ENCODE data around the gene TEX52. TPM values are rescaled to one million over a fixed set of nuclear protein-coding genes. Genes with fewer than 3 reads are reported as not detected.

TEX52 gene
- polyA plus RNA-seq, 1 donor from 2014 or later, result not detected

GRCh38 chr12:2902272-2902880 is 45.5 kb upstream of the TEX52 start:
- Histone ChIP-seq H3K36me3 (ENCODE audit: insufficient read depth, low read length) (no peaks in the 10 kb centered on the region), H3K4me3 (ENCODE audit: low read length) (no peak overlapping the region), H3K27me3 (ENCODE audit: insufficient read depth, low read depth, low read length) (no peaks in the 10 kb centered on the region), H3K9me3 (ENCODE audit: low read length) (no peaks in the 10 kb centered on the region), H3K9ac (ENCODE audit: low read length) (no peak overlapping the region), H3K4me2 (ENCODE audit: low read length) (no peak overlapping the region), H3K9me2 (ENCODE audit: insufficient read depth, low read length) (no peaks in the 10 kb centered on the region), H3K79me2 (replicated peaks; ENCODE audit: insufficient read depth, low read length) (no peaks in the 10 kb centered on the region), H3F3A (ENCODE audit: insufficient read depth, low read length, poor library complexity, severe bottlenecking) (no peaks in the 10 kb centered on the region), H3K27ac (ENCODE audit: low read length) (no peak overlapping the region), H2AFZ (ENCODE audit: low read depth, low read length) (no peak overlapping the region), H4K20me1 (ENCODE audit: insufficient read depth) (no peaks in the 10 kb centered on the region)
- TF ChIP-seq POLR2AphosphoS5 (IDR thresholded peaks at IDR 0.05), result no peak
- no peak for TF ChIP-seq EZH2 (IDR thresholded peaks at IDR 0.05; ENCODE audit: borderline replicate concordance, insufficient read depth, low read length, poor library complexity, severe bottlenecking)
- TF ChIP-seq EP300 (conservative IDR thresholded peaks at IDR 0.05; ENCODE audit: poor library complexity, severe bottlenecking), result no peak
- TF ChIP-seq CTCF (IDR thresholded peaks at IDR 0.05; ENCODE audit: poor library complexity, severe bottlenecking), result no peak
- TF ChIP-seq RAD21 (conservative IDR thresholded peaks at IDR 0.05), result no peak
- TF ChIP-seq SMC3 (conservative IDR thresholded peaks at IDR 0.05; ENCODE audit: poor library complexity), result no peak
- TF ChIP-seq REST (IDR thresholded peaks at IDR 0.05; ENCODE audit: borderline replicate concordance), result no peak
- no peak for TF ChIP-seq TAF1 (IDR thresholded peaks at IDR 0.05; ENCODE audit: low read depth)
- no peak for TF ChIP-seq MXI1 (conservative IDR thresholded peaks at IDR 0.05; ENCODE audit: poor library complexity, severe bottlenecking)

GRCh38 chr12:2900642-2901041 is 43.8 kb upstream of the TEX52 start:
- Histone ChIP-seq H3K27me3 (ENCODE audit: insufficient read depth, low read depth, low read length) (no peaks in the 10 kb centered on the region), H3K79me2 (replicated peaks; ENCODE audit: insufficient read depth, low read length) (peaks cover 3% of the 10 kb centered on the region), H3K9me3 (ENCODE audit: low read length) (no peaks in the 10 kb centered on the region)

More at GRCh38 chr12:2900642-2901041, 43.8 kb upstream of the TEX52 start:
- Histone ChIP-seq H3K36me3 (ENCODE audit: insufficient read depth, low read length) (no peaks in the 10 kb centered on the region), H3K9me2 (ENCODE audit: insufficient read depth, low read length) (no peaks in the 10 kb centered on the region), H2AFZ (ENCODE audit: low read depth, low read length) (no peak overlapping the region), H3K4me3 (ENCODE audit: low read length) (no peak overlapping the region), H3K4me2 (ENCODE audit: low read length) (no peak overlapping the region), H3K27ac (ENCODE audit: low read length) (no peak overlapping the region), H4K20me1 (ENCODE audit: insufficient read depth) (no peaks in the 10 kb centered on the region), H3K9ac (ENCODE audit: low read length) (no peak overlapping the region), H3F3A (ENCODE audit: insufficient read depth, low read length, poor library complexity, severe bottlenecking) (no peaks in the 10 kb centered on the region)
- TF ChIP-seq REST (IDR thresholded peaks at IDR 0.05; ENCODE audit: borderline replicate concordance) (no peak), TAF1 (IDR thresholded peaks at IDR 0.05; ENCODE audit: low read depth) (no peak), MXI1 (conservative IDR thresholded peaks at IDR 0.05; ENCODE audit: poor library complexity, severe bottlenecking) (no peak)
